ENCODE measurements around the gene PGM5. TPM values are rescaled to one million over a fixed set of nuclear protein-coding genes. Genes with fewer than 3 reads are reported as not detected.

Gene PGM5
- polyA plus RNA-seq, 1 donor (not counting 4 experiments of a cell fraction or from before 2014, with no cell fraction given) = 0.18 TPM

- no peaks in the 10 kb centered on the region for H3K9me1 ChIP-seq (ENCODE audit: control insufficient read depth, extremely low read depth, insufficient read depth, low read length)
- no peaks in the 10 kb centered on the region for H3K4me1 ChIP-seq (ENCODE audit: control insufficient read depth, extremely low read depth, insufficient read depth, low read length)
- H4K20me1 ChIP-seq (ENCODE audit: control insufficient read depth, extremely low read depth, insufficient read depth, low read length) = no peaks in the 10 kb centered on the region
- H3K27me3 ChIP-seq (ENCODE audit: control insufficient read depth, extremely low read depth, insufficient read depth, low read length) = no peaks in the 10 kb centered on the region
- FAIRE-seq = no peak
- no peak for DNase-seq (ENCODE audit: low read depth, low spot score)
- H3K79me2 ChIP-seq (ENCODE audit: control insufficient read depth, insufficient read depth, low read length) = no peaks in the 10 kb centered on the region
- no peak overlapping the region for H3K4me3 ChIP-seq (ENCODE audit: control insufficient read depth in 2 of 3, extremely low read depth in 1 of 3, insufficient read depth in 2 of 3, low read depth in 1 of 3, low read length in 3 of 3)
- no peaks in the 10 kb centered on the region for H3K36me3 ChIP-seq (ENCODE audit: control insufficient read depth in 2 of 2, extremely low read depth in 1 of 2, insufficient read depth in 2 of 2, low read length in 2 of 2)
- no peaks in the 10 kb centered on the region for H3K9me3 ChIP-seq (ENCODE audit: control insufficient read depth, low read depth, low read length)
- no peak overlapping the region for H2AFZ ChIP-seq (ENCODE audit: control insufficient read depth, low read length)
- dilution Hi-C loops (cut with MboI; ENCODE audit: extremely low pct_ligation_motif_present, low sequenced_read_pairs) = no loop called here
- H3K9ac ChIP-seq (ENCODE audit: control insufficient read depth, extremely low read depth, insufficient read depth, low read length) = no peak overlapping the region
- TF ChIP-seq CTCF (optimal IDR thresholded peaks at IDR 0.05 in 1 of 3, IDR thresholded peaks at IDR 0.05 in 1 of 3, conservative IDR thresholded peaks at IDR 0.05 in 1 of 3; ENCODE audit: extremely low read depth in 1 of 3, insufficient read depth in 2 of 3, low read length in 3 of 3) = no peak
- TF ChIP-seq EZH2 (IDR thresholded peaks at IDR 0.05; ENCODE audit: low read length) = no peak
- H3K27ac ChIP-seq (ENCODE audit: control insufficient read depth, insufficient read depth, low read length) = no peak overlapping the region
- no peak overlapping the region for H3K4me2 ChIP-seq (ENCODE audit: control insufficient read depth, extremely low read depth, insufficient read depth, low read depth, low read length)
Observed at GRCh38 chr9:68555437-68556150, 199.2 kb downstream of the PGM5 start.

- FAIRE-seq = no peak
- DNase-seq (ENCODE audit: low read depth, low spot score) = no peak
Observed at GRCh38 chr9:68558545-68558944, 202.1 kb downstream of the PGM5 start.

More at GRCh38 chr9:68558545-68558944, 202.1 kb downstream of the PGM5 start:
- H3K36me3 ChIP-seq (ENCODE audit: control insufficient read depth in 2 of 2, extremely low read depth in 1 of 2, insufficient read depth in 2 of 2, low read length in 2 of 2) = no peaks in the 10 kb centered on the region
- H3K9me3 ChIP-seq (ENCODE audit: control insufficient read depth, low read depth, low read length) = no peaks in the 10 kb centered on the region
- no peak overlapping the region for H3K27ac ChIP-seq (ENCODE audit: control insufficient read depth, insufficient read depth, low read length)
- TF ChIP-seq CTCF (optimal IDR thresholded peaks at IDR 0.05 in 1 of 3, IDR thresholded peaks at IDR 0.05 in 1 of 3, conservative IDR thresholded peaks at IDR 0.05 in 1 of 3; ENCODE audit: extremely low read depth in 1 of 3, insufficient read depth in 2 of 3, low read length in 3 of 3) (no peak), EZH2 (IDR thresholded peaks at IDR 0.05; ENCODE audit: low read length) (no peak)
- H3K27me3 ChIP-seq (ENCODE audit: control insufficient read depth, extremely low read depth, insufficient read depth, low read length) = no peaks in the 10 kb centered on the region
- H3K4me1 ChIP-seq (ENCODE audit: control insufficient read depth, extremely low read depth, insufficient read depth, low read length) = no peaks in the 10 kb centered on the region
- dilution Hi-C loops (cut with MboI; ENCODE audit: extremely low pct_ligation_motif_present, low sequenced_read_pairs) = no loop called here
- H3K4me3 ChIP-seq (ENCODE audit: control insufficient read depth in 2 of 3, extremely low read depth in 1 of 3, insufficient read depth in 2 of 3, low read depth in 1 of 3, low read length in 3 of 3) = no peak overlapping the region
- no peak overlapping the region for H2AFZ ChIP-seq (ENCODE audit: control insufficient read depth, low read length)
- no peak overlapping the region for H3K4me2 ChIP-seq (ENCODE audit: control insufficient read depth, extremely low read depth, insufficient read depth, low read depth, low read length)
- H3K9ac ChIP-seq (ENCODE audit: control insufficient read depth, extremely low read depth, insufficient read depth, low read length) = no peak overlapping the region
- no peaks in the 10 kb centered on the region for H3K9me1 ChIP-seq (ENCODE audit: control insufficient read depth, extremely low read depth, insufficient read depth, low read length)
- no peaks in the 10 kb centered on the region for H4K20me1 ChIP-seq (ENCODE audit: control insufficient read depth, extremely low read depth, insufficient read depth, low read length)
- H3K79me2 ChIP-seq (ENCODE audit: control insufficient read depth, insufficient read depth, low read length) = no peaks in the 10 kb centered on the region

All from keratinocyte (primary cell).